Measurements from ENCODE around the gene ACAA1. TPM values are rescaled to one million over a fixed set of nuclear protein-coding genes. Genes with fewer than 3 reads are reported as not detected.
A peak's percentile ranks its signal among the peaks of the same experiment; 100 is the strongest.
"Not testable (repeated sequence)": the region's sequence is repeated elsewhere in the genome, so short reads cannot be mapped to it uniquely, and the experiment has no call there.

ACAA1 gene
- total RNA-seq, 5 donors from 2014 or later (not counting 1 experiment from before 2014, with no cell fraction given): 70.7 to 97.1 (median 90.8) TPM

GRCh38 chr3:38139191-38139590 is 2.3 kb upstream of the ACAA1 start:
- POLR2A ChIA-PET: interaction anchor here in 1 of 2 donors (1.5 kb wide), 1 partner anchor 26 kb away, joined by 7 read pairs; the partner anchor contains the start of gene OXSR1
- H3K4me3 ChIP-seq (ENCODE audit: control insufficient read depth in 1 of 2, extremely low read depth in 1 of 2, low read length in 1 of 2): peak overlapping the region; percentile 93 to 98

GRCh38 chr3:38138349-38139190 is 1.6 kb upstream of the ACAA1 start, which contains the start of gene MYD88:
Gene MYD88 (plus strand): TSS chr3:38138661. CDS start chr3:38138701, 40 bp downstream.
- peak; percentile 59 to 89 (median 81) for DNase-seq
- ChIA-PET POLR2A (interaction anchor here (1.5 to 2.7 kb wide), 3 partner anchors 26 to 27 kb away, joined by 7 to 22 read pairs (median 15); partner anchors contain the start of gene OXSR1 (in 2 of the 2)), CTCF (interaction anchor here in 1 of 2 donors (0.9 to 1.0 kb wide), 2 partner anchors 25 to 142 kb away, joined by 3 to 4 read pairs; no protein-coding TSS in a partner anchor)
- WGBS (ENCODE audit: insufficient coverage): under 1% methylated on average over 55 of the region's 65 CpGs
- Mint-ChIP-seq H3K36me3 (peaks cover 20% of the 10 kb centered on the region), H3K27me3 (no peaks in the 10 kb centered on the region), H3K27ac (peak within 1 kb of the TSS; percentile 99 to 100), H3K4me3 (peak within 1 kb of the TSS; percentile 89 to 97 (median 96)), H3K4me1 (peaks cover 60 to 69% (median 65%) of the 10 kb centered on the region in 3 donors), H3K9me3 (no peaks in the 10 kb centered on the region)
- ATAC-seq (replicated peaks in 1 of 4): peak; percentile 60 to 67 (median 65)
- Histone ChIP-seq H3K36me3 (ENCODE audit: control insufficient read depth in 2 of 2, extremely low read depth in 1 of 2, insufficient read depth in 1 of 2, low read length in 1 of 2) (peaks cover 4 to 29% of the 10 kb centered on the region in 2 donors), H3K27ac (ENCODE audit: low read length) (peak within 1 kb of the TSS; percentile 92), H3K4me1 (ENCODE audit: control insufficient read depth in 1 of 2, extremely low read depth in 1 of 2, insufficient read depth in 2 of 2, low read length in 2 of 2) (peaks cover 16 to 66% of the 10 kb centered on the region in 2 experiments), H3K27me3 (replicated peaks in 1 of 2; ENCODE audit: control insufficient read depth in 2 of 2, extremely low read depth in 1 of 2, insufficient read depth in 2 of 2, low read length in 1 of 2) (no peaks in the 10 kb centered on the region), H3K9me3 (no peaks in the 10 kb centered on the region), H3K4me3 (ENCODE audit: control insufficient read depth in 1 of 2, extremely low read depth in 1 of 2, low read length in 1 of 2) (peak within 1 kb of the TSS; percentile 93 to 98)

More at GRCh38 chr3:38139191-38139590, 2.3 kb upstream of the ACAA1 start:
- Mint-ChIP-seq H3K4me1 (peaks cover 57 to 63% (median 58%) of the 10 kb centered on the region in 3 donors), H3K27me3 (no peaks in the 10 kb centered on the region), H3K36me3 (peaks cover 19% of the 10 kb centered on the region), H3K9me3 (no peaks in the 10 kb centered on the region), H3K27ac (peak overlapping the region; percentile 99 to 100), H3K4me3 (peak overlapping the region; percentile 89 to 97 (median 96))
- ATAC-seq (replicated peaks in 1 of 4) (no peak), DNase-seq (no peak)
- H3K4me1 ChIP-seq (ENCODE audit: control insufficient read depth in 1 of 2, extremely low read depth in 1 of 2, insufficient read depth in 2 of 2, low read length in 2 of 2): peaks cover 16 to 60% of the 10 kb centered on the region in 2 experiments
- no peaks in the 10 kb centered on the region for H3K9me3 ChIP-seq
- H3K27me3 ChIP-seq (replicated peaks in 1 of 2; ENCODE audit: control insufficient read depth in 2 of 2, extremely low read depth in 1 of 2, insufficient read depth in 2 of 2, low read length in 1 of 2): no peaks in the 10 kb centered on the region
- peaks cover 4 to 23% of the 10 kb centered on the region in 2 donors for H3K36me3 ChIP-seq (ENCODE audit: control insufficient read depth in 2 of 2, extremely low read depth in 1 of 2, insufficient read depth in 1 of 2, low read length in 1 of 2)
- 8% methylated on average over 7 of the region's 8 CpGs for WGBS (ENCODE audit: insufficient coverage)
- peak overlapping the region; percentile 92 for H3K27ac ChIP-seq (ENCODE audit: low read length)
- CTCF ChIA-PET: interaction anchor here in 1 of 2 donors (0.9 kb wide), 1 partner anchor 25 kb away, joined by 4 read pairs; no protein-coding TSS in a partner anchor

GRCh38 chr3:38137615-38138348 is 855 bp upstream of the ACAA1 start:
- ChIA-PET CTCF (interaction anchor here in 1 of 2 donors (0.5 to 2.1 kb wide), 6 partner anchors 26 to 354 kb away, joined by 3 to 24 read pairs (median 4); partner anchors contain the start of genes OXSR1 and XYLB), POLR2A (interaction anchor here (1.0 to 2.7 kb wide), 3 partner anchors 27 to 99 kb away, joined by 3 to 22 read pairs (median 15); partner anchors contain the start of genes OXSR1 (in 2 of the 2) and DLEC1 (in 1 of the 2))
- H3K9me3 Mint-ChIP-seq: no peaks in the 10 kb centered on the region
- peak overlapping the region; percentile 92 for H3K27ac ChIP-seq (ENCODE audit: low read length)
- 21% methylated on average over 17 of the region's 22 CpGs for WGBS (ENCODE audit: insufficient coverage)
- H3K36me3 ChIP-seq (ENCODE audit: control insufficient read depth in 2 of 2, extremely low read depth in 1 of 2, insufficient read depth in 1 of 2, low read length in 1 of 2): peaks cover 4 to 37% of the 10 kb centered on the region in 2 donors
- no peaks in the 10 kb centered on the region for H3K27me3 ChIP-seq (replicated peaks in 1 of 2; ENCODE audit: control insufficient read depth in 2 of 2, extremely low read depth in 1 of 2, insufficient read depth in 2 of 2, low read length in 1 of 2)
- no peaks in the 10 kb centered on the region for H3K27me3 Mint-ChIP-seq
- H3K4me1 ChIP-seq (ENCODE audit: control insufficient read depth in 1 of 2, extremely low read depth in 1 of 2, insufficient read depth in 2 of 2, low read length in 2 of 2): peaks cover 16 to 70% of the 10 kb centered on the region in 2 experiments
- peak overlapping the region; percentile 93 to 98 for H3K4me3 ChIP-seq (ENCODE audit: control insufficient read depth in 1 of 2, extremely low read depth in 1 of 2, low read length in 1 of 2)
- H3K4me1 Mint-ChIP-seq: peaks cover 63 to 76% (median 72%) of the 10 kb centered on the region in 3 donors
- peaks cover 23% of the 10 kb centered on the region for H3K36me3 Mint-ChIP-seq
- peak overlapping the region; percentile 99 to 100 for H3K27ac Mint-ChIP-seq
- ATAC-seq (replicated peaks in 1 of 4): no peak
- DNase-seq: peak in 5 of 35 experiments; percentile 4 to 44 (median 24)
- no peaks in the 10 kb centered on the region for H3K9me3 ChIP-seq
- H3K4me3 Mint-ChIP-seq: peak overlapping the region; percentile 89 to 97 (median 96)

GRCh38 chr3:38136393-38136776 is 542 bp downstream of the ACAA1 start:
- H3K36me3 Mint-ChIP-seq: peaks cover 16% of the 10 kb centered on the region
- 2% methylated on average over 18 of the region's 20 CpGs for WGBS (ENCODE audit: insufficient coverage)
- Histone ChIP-seq H3K36me3 (ENCODE audit: control insufficient read depth in 2 of 2, extremely low read depth in 1 of 2, insufficient read depth in 1 of 2, low read length in 1 of 2) (peaks cover 4 to 39% of the 10 kb centered on the region in 2 donors), H3K4me3 (ENCODE audit: control insufficient read depth in 1 of 2, extremely low read depth in 1 of 2, low read length in 1 of 2) (peak overlapping the region; percentile 93 to 98), H3K4me1 (ENCODE audit: control insufficient read depth in 1 of 2, extremely low read depth in 1 of 2, insufficient read depth in 2 of 2, low read length in 2 of 2) (peaks cover 16 to 67% of the 10 kb centered on the region in 2 experiments), H3K27me3 (replicated peaks in 1 of 2; ENCODE audit: control insufficient read depth in 2 of 2, extremely low read depth in 1 of 2, insufficient read depth in 2 of 2, low read length in 1 of 2) (no peaks in the 10 kb centered on the region), H3K27ac (ENCODE audit: low read length) (peak overlapping the region; percentile 25), H3K9me3 (no peaks in the 10 kb centered on the region)
- H3K4me3 Mint-ChIP-seq: peak overlapping the region; percentile 89 to 97 (median 96)
- H3K27ac Mint-ChIP-seq: peak overlapping the region; percentile 85 to 89
- H3K27me3 Mint-ChIP-seq: no peaks in the 10 kb centered on the region
- H3K9me3 Mint-ChIP-seq: no peaks in the 10 kb centered on the region
- peaks cover 72 to 78% (median 74%) of the 10 kb centered on the region in 3 donors for H3K4me1 Mint-ChIP-seq
- POLR2A ChIA-PET: interaction anchor here (1.0 to 2.7 kb wide), 3 partner anchors 28 to 98 kb away, joined by 3 to 22 read pairs (median 15); partner anchors contain the start of genes OXSR1 (in 2 of the 2) and DLEC1 (in 1 of the 2)
- peak in 2 of 35 experiments; percentile 14 to 31 for DNase-seq
- CTCF ChIA-PET: interaction anchor here (0.6 to 2.1 kb wide), 4 partner anchors 28 to 210 kb away, joined by 4 to 24 read pairs (median 7); partner anchors contain the start of genes OXSR1 (in 1 of the 2) and XYLB (in 1 of the 2)
- ATAC-seq (replicated peaks in 1 of 4): no peak

GRCh38 chr3:38135621-38136277 is 1.2 kb downstream of the ACAA1 start:
- peaks cover 68 to 75% (median 70%) of the 10 kb centered on the region in 3 donors for H3K4me1 Mint-ChIP-seq
- H3K9me3 ChIP-seq; H3K27me3 Mint-ChIP-seq; H3K9me3 Mint-ChIP-seq; H3K27me3 ChIP-seq (replicated peaks in 1 of 2; ENCODE audit: control insufficient read depth in 2 of 2, extremely low read depth in 1 of 2, insufficient read depth in 2 of 2, low read length in 1 of 2); ATAC-seq (replicated peaks in 1 of 4): not testable (repeated sequence)
- Histone ChIP-seq H3K27ac (ENCODE audit: low read length) (peak overlapping the region; percentile 25), H3K4me1 (ENCODE audit: control insufficient read depth in 1 of 2, extremely low read depth in 1 of 2, insufficient read depth in 2 of 2, low read length in 2 of 2) (peaks cover 16 to 64% of the 10 kb centered on the region in 2 experiments), H3K36me3 (ENCODE audit: control insufficient read depth in 2 of 2, extremely low read depth in 1 of 2, insufficient read depth in 1 of 2, low read length in 1 of 2) (peaks cover 7 to 39% of the 10 kb centered on the region in 2 donors), H3K4me3 (ENCODE audit: control insufficient read depth in 1 of 2, extremely low read depth in 1 of 2, low read length in 1 of 2) (peak overlapping the region; percentile 93 to 98)
- H3K36me3 Mint-ChIP-seq: peaks cover 17% of the 10 kb centered on the region
- ChIA-PET POLR2A (interaction anchor here in 1 of 2 donors (2.7 kb wide), 1 partner anchor 29 kb away, joined by 22 read pairs; the partner anchor contains the start of gene OXSR1), CTCF (interaction anchor here in 1 of 2 donors (2.1 kb wide), 1 partner anchor 28 kb away, joined by 24 read pairs; the partner anchor contains the start of gene OXSR1)
- DNase-seq: peak in 20 of 35 experiments; percentile 10 to 62 (median 34)
- 23% methylated on average over 4 of the region's 10 CpGs for WGBS (ENCODE audit: insufficient coverage)
- peak overlapping the region; percentile 85 to 89 for H3K27ac Mint-ChIP-seq
- H3K4me3 Mint-ChIP-seq: peak overlapping the region; percentile 89 to 97 (median 96)
